Activated CD8-positive, alpha-beta memory T cell treated with anti-CD3 and anti-CD28 coated beads, Interleukin-2, amount 10 ng/mL, durations not matched to agents 7 days and 5 days (primary cell): ENCODE results near the gene FTH1. TPM values are rescaled to one million over a fixed set of nuclear protein-coding genes. Genes with fewer than 3 reads are reported as not detected.
A peak's percentile ranks its signal among the peaks of the same experiment; 100 is the strongest.
"Not testable (repeated sequence)": the region's sequence is repeated elsewhere in the genome, so short reads cannot be mapped to it uniquely, and the experiment has no call there.

Experiments
- ATAC-seq: fragments of 150-1000 bp; cut with Tn5 transposase; one replicate; pipeline ENCODE4 v1.10.0; 2021; ENCODE audit warnings: moderate library complexity
- CTCF ChIA-PET: fragments of 350-600 bp; sonication (Branson Sonifier 250); formaldehyde crosslinking; loops from one replicate; lab custom pipeline; 2021; ENCODE audit warnings: antibody characterized with exemption; lab: Charles Lee
- DNase-seq: peaks from one replicate; pipeline ENCODE4 v3.0.0-alpha.2; 2020
- H3K27ac Mint-ChIP-seq: one replicate; pipeline ENCODE4 v1.8.0; 2021; ENCODE audit warnings: mild to moderate bottlenecking, mixed read lengths
- H3K27me3 Mint-ChIP-seq: one replicate; pipeline ENCODE4 v1.8.0; 2021; ENCODE audit warnings: mixed read lengths
- H3K36me3 Mint-ChIP-seq: one replicate; pipeline ENCODE4 v1.8.0; 2021; ENCODE audit warnings: mild to moderate bottlenecking, mixed read lengths
- H3K4me1 Mint-ChIP-seq: one replicate; pipeline ENCODE4 v1.8.0; 2021; ENCODE audit warnings: mixed read lengths
- H3K4me3 Mint-ChIP-seq: one replicate; pipeline ENCODE4 v1.8.0; 2021; ENCODE audit warnings: mild to moderate bottlenecking, moderate library complexity, mixed read lengths
- H3K9me3 Mint-ChIP-seq: one replicate; pipeline ENCODE4 v1.8.0; 2022; ENCODE audit warnings: low read depth, mixed read lengths
- total RNA-seq, 2 experiments: library from RNA; stranded (reverse); gene quantifications; one replicate each; pipeline ENCODE4 v1.2.3, GENCODE V29; 2021

Gene FTH1
- total RNA-seq, 2 experiments from 2014 or later = 740 to 867 TPM

GRCh38 chr11:61956191-61957020 is 11.0 kb downstream of the FTH1 start:
- CTCF ChIA-PET = interaction anchor here (1.3 kb wide), 1 partner anchor 8 kb away, joined by 3 read pairs; no protein-coding TSS in a partner anchor
- Mint-ChIP-seq H3K4me3 (no peak overlapping the region), H3K27me3 (peaks cover 27% of the 10 kb centered on the region), H3K9me3 (no peaks in the 10 kb centered on the region), H3K36me3 (no peaks in the 10 kb centered on the region), H3K27ac (no peak overlapping the region), H3K4me1 (peaks cover 6% of the 10 kb centered on the region)
- ATAC-seq (no peak), DNase-seq (no peak)

- DNase-seq (no peak), ATAC-seq (peak; percentile 38)
- Mint-ChIP-seq H3K36me3 (no peaks in the 10 kb centered on the region), H3K27ac (no peak overlapping the region), H3K27me3 (peaks cover 27% of the 10 kb centered on the region), H3K9me3 (no peaks in the 10 kb centered on the region), H3K4me1 (peaks cover 6% of the 10 kb centered on the region), H3K4me3 (no peak overlapping the region)
- CTCF ChIA-PET = interaction anchor here (0.9 kb wide), 1 partner anchor 126 kb away, joined by 6 read pairs; no protein-coding TSS in a partner anchor
Observed at GRCh38 chr11:61955422-61956135, 11.9 kb downstream of the FTH1 start.

DNA sequence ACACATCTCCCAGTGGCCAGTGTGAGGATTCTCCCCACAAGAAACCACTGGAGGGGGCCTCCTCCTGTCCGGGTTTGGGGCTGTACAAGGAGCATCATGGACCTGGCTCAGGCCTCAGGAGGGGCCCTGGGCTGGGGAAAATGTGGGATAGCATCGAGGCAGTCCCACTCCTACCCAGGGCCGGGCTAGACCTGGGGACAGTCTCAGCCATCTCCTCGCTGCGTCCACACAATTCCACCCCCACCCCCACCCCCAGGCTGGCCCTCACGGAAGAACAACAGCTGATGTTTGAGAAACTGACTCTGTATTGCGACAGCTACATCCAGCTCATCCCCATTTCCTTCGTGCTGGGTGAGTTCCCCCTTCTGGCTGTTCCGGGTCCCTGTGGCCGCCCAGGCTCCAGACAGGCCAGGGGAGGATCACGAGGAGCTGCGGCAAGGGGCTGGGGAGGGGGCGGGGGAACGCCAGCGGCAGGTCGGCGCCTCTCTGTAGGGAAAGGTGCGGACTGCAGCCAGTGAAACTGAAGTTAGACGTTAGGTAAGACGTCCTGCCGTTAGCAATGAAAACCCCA is 12.5 kb downstream of the FTH1 start:
- no peaks in the 10 kb centered on the region for H3K36me3 Mint-ChIP-seq
- H3K4me3 Mint-ChIP-seq = no peak overlapping the region
- peaks cover 6% of the 10 kb centered on the region for H3K4me1 Mint-ChIP-seq
- no peak overlapping the region for H3K27ac Mint-ChIP-seq
- DNase-seq (no peak), ATAC-seq (no peak)
- peaks cover 27% of the 10 kb centered on the region for H3K27me3 Mint-ChIP-seq
- no peaks in the 10 kb centered on the region for H3K9me3 Mint-ChIP-seq
- CTCF ChIA-PET = interaction anchor here (0.9 kb wide), 1 partner anchor 127 kb away, joined by 6 read pairs; no protein-coding TSS in a partner anchor

DNA sequence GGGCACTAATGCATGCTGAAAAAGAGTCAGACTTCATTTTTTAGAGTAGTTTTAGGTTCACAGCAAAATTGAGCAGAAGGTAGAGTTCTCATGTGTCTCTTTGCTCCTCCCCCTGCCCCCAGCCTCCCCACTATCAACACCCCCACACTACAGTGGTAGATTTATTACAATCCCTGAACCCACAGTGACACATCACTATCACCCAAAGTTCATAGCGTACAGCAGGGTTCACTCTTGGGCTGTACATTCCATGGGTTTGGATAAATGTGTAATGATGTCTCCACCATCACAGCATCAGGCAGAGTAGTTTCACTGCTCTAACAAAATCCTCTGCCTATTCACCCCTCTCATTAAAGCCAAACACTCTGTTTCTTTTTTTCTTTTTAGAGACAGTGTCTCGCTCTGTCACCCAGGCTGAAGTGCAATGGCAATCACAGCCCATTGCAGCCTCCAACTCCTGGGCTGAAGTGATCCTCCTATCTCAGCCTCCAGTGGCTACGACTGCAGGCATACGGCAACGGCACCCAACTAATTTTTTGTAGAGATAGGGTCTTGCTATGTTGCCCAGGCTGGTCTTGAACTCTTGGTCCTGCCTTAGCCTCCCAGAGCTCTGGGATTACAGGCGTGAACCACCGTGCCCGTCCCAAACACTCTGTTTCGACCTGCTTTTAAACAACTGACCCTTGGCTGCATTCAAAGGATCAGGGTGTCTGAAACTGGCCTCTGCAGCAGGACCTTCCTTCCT is 13.2 kb downstream of the FTH1 start:
- no peak for ATAC-seq
- H3K27me3 Mint-ChIP-seq = peaks cover 27% of the 10 kb centered on the region
- peaks cover 6% of the 10 kb centered on the region for H3K4me1 Mint-ChIP-seq
- no peak overlapping the region for H3K27ac Mint-ChIP-seq
- CTCF ChIA-PET = interaction anchor here (0.9 to 9.4 kb wide), 2 partner anchors 54 to 128 kb away, joined by 6 to 179 read pairs; no protein-coding TSS in a partner anchor
- no peak overlapping the region for H3K4me3 Mint-ChIP-seq
- no peaks in the 10 kb centered on the region for H3K36me3 Mint-ChIP-seq
- no peaks in the 10 kb centered on the region for H3K9me3 Mint-ChIP-seq
- DNase-seq = peak; percentile 36

- H3K27me3 Mint-ChIP-seq = peaks cover 27% of the 10 kb centered on the region
- H3K4me1 Mint-ChIP-seq, H3K27ac Mint-ChIP-seq, H3K9me3 Mint-ChIP-seq, DNase-seq, H3K4me3 Mint-ChIP-seq, ATAC-seq, H3K36me3 Mint-ChIP-seq: not testable (repeated sequence)
- CTCF ChIA-PET = interaction anchor here (9.4 kb wide), 1 partner anchor 54 kb away, joined by 179 read pairs; no protein-coding TSS in a partner anchor
Observed at GRCh38 chr11:61953632-61954031, 13.8 kb downstream of the FTH1 start.

DNA sequence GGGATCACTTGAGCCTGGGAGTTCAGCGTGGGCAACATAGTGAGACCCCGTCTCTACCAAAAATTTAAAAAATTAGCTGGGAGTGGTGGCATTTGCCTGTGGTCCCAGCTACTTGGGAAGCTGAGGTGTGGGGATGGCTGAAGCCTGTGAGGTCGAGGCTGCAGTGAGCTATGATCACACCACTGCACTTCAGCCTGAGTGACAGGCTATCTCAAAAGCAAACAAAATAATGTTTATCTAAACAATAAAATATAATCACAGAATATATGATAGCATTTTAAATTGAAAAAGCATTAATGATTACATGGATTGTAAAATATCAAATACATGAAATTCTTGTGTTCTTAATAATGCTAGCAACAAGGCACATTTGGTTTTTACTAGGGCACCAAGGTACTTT is 14.6 kb downstream of the FTH1 start:
- DNase-seq = no peak
- ATAC-seq = no peak
- H3K27ac Mint-ChIP-seq = no peak overlapping the region
- H3K9me3 Mint-ChIP-seq = no peaks in the 10 kb centered on the region
- no peaks in the 10 kb centered on the region for H3K36me3 Mint-ChIP-seq
- H3K27me3 Mint-ChIP-seq = peaks cover 27% of the 10 kb centered on the region
- no peak overlapping the region for H3K4me3 Mint-ChIP-seq
- H3K4me1 Mint-ChIP-seq = peaks cover 6% of the 10 kb centered on the region
- CTCF ChIA-PET = interaction anchor here (1.7 to 9.4 kb wide), 2 partner anchors 53 to 129 kb away, joined by 6 to 179 read pairs; no protein-coding TSS in a partner anchor

GRCh38 chr11:61951484-61952135 is 15.8 kb downstream of the FTH1 start:
- DNase-seq (no peak), ATAC-seq (no peak)
- no peak overlapping the region for H3K4me3 Mint-ChIP-seq
- H3K27ac Mint-ChIP-seq = no peak overlapping the region
- H3K4me1 Mint-ChIP-seq = peaks cover 6% of the 10 kb centered on the region
- no peaks in the 10 kb centered on the region for H3K36me3 Mint-ChIP-seq
- CTCF ChIA-PET = interaction anchor here (0.7 to 9.4 kb wide), 8 partner anchors 27 to 159 kb away, joined by 3 to 179 read pairs (median 4); no protein-coding TSS in a partner anchor
- H3K9me3 Mint-ChIP-seq = no peaks in the 10 kb centered on the region
- peaks cover 27% of the 10 kb centered on the region for H3K27me3 Mint-ChIP-seq

DNA sequence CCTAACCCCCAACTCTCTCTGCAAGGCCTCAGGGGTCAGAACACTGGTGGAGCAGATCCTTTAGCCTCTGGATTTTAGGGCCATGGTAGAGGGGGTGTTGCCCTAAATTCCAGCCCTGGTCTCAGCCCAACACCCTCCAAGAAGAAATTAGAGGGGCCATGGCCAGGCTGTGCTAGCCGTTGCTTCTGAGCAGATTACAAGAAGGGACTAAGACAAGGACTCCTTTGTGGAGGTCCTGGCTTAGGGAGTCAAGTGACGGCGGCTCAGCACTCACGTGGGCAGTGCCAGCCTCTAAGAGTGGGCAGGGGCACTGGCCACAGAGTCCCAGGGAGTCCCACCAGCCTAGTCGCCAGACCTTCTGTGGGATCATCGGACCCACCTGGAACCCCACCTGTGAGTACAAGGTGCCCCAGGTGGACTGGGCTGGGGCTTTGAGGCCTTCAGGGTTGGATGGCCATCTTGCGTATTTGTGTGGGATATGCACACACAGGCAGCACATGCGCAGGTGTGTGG is 17.3 kb downstream of the FTH1 start, which contains the start of gene BEST1:
BEST1 (plus strand) TSS at position 317 of the 513 bp plus-strand sequence. CDS start 1,456 bp downstream, outside the sequence.
- H3K4me3 Mint-ChIP-seq = no peak within 1 kb of the TSS
- H3K27me3 Mint-ChIP-seq = peaks cover 15% of the 10 kb centered on the region
- CTCF ChIA-PET = interaction anchor here (0.9 to 9.4 kb wide), 7 partner anchors 13 to 158 kb away, joined by 3 to 179 read pairs (median 5); no protein-coding TSS in a partner anchor
- DNase-seq = no peak
- no peak for ATAC-seq
- no peak within 1 kb of the TSS for H3K27ac Mint-ChIP-seq
- no peaks in the 10 kb centered on the region for H3K36me3 Mint-ChIP-seq
- H3K4me1 Mint-ChIP-seq = no peaks in the 10 kb centered on the region
- H3K9me3 Mint-ChIP-seq = no peaks in the 10 kb centered on the region

GRCh38 chr11:61949169-61950034 is 18.0 kb downstream of the FTH1 start:
- CTCF ChIA-PET = interaction anchor here (0.9 to 9.4 kb wide), 9 partner anchors 12 to 216 kb away, joined by 3 to 179 read pairs (median 6); no protein-coding TSS in a partner anchor
- peaks cover 8% of the 10 kb centered on the region for H3K27me3 Mint-ChIP-seq
- no peaks in the 10 kb centered on the region for H3K36me3 Mint-ChIP-seq
- H3K27ac Mint-ChIP-seq = no peak overlapping the region
- no peak overlapping the region for H3K4me3 Mint-ChIP-seq
- H3K9me3 Mint-ChIP-seq = no peaks in the 10 kb centered on the region
- no peak for ATAC-seq
- DNase-seq = peak; percentile 40
- no peaks in the 10 kb centered on the region for H3K4me1 Mint-ChIP-seq

DNA sequence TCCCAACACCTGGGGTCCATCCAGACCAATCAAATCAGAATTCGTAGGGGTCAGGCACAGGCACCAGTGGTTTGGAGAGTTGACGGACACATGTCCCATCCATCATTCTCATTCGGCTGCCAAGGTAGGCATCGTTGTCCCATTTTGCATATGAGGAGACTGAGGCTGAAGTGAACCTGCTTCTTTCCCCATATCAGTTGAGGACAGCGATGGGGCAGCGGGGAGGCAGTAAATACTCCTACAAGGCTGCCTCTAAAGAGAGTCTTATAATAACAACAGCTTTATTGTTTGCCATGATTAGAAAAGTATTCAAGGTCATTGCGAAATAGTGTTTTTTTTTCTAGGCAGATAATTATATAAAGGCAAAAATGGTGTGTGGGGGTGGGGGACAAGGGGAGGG is 18.9 kb downstream of the FTH1 start:
- H3K4me3 Mint-ChIP-seq = no peak overlapping the region
- H3K4me1 Mint-ChIP-seq = no peaks in the 10 kb centered on the region
- peaks cover 1% of the 10 kb centered on the region for H3K27me3 Mint-ChIP-seq
- H3K36me3 Mint-ChIP-seq = no peaks in the 10 kb centered on the region
- H3K27ac Mint-ChIP-seq = no peak overlapping the region
- no peak for DNase-seq
- no peak for ATAC-seq
- H3K9me3 Mint-ChIP-seq = no peaks in the 10 kb centered on the region
- CTCF ChIA-PET = interaction anchor here (0.7 to 9.4 kb wide), 23 partner anchors 8 to 215 kb away, joined by 3 to 179 read pairs (median 5); partner anchors contain the start of gene FTH1
